Left ventricle myocardium inferior (tissue), 1 donor: ENCODE results near the gene MAPK8IP2. TPM values are rescaled to one million over a fixed set of nuclear protein-coding genes. Genes with fewer than 3 reads are reported as not detected.

Source experiments
- DNase-seq: peaks from one replicate; pipeline ENCODE4 v3.0.0-alpha.2; 2020
- H3K27ac ChIP-seq: fragments of 200-600 bp; replicated peaks from 2 replicates; pipeline ENCODE4 v1.8.0; 2021
- H3K27me3 ChIP-seq: fragments of 200-600 bp; 2 replicates; pipeline ENCODE4 v1.8.0; 2021; ENCODE audit warnings: low read depth
- H3K36me3 ChIP-seq: fragments of 200-600 bp; 2 replicates; pipeline ENCODE4 v1.8.0; 2021
- H3K4me1 ChIP-seq: fragments of 200-600 bp; 2 replicates; pipeline ENCODE4 v1.8.0; 2021
- H3K4me3 ChIP-seq: fragments of 200-600 bp; 2 replicates; pipeline ENCODE4 v1.8.0; 2021; ENCODE audit warnings: mild to moderate bottlenecking, moderate library complexity
- H3K9me3 ChIP-seq: fragments of 200-600 bp; replicated peaks from 2 replicates; pipeline ENCODE4 v1.8.0; 2021
- intact Hi-C: fragments of 100-400 bp; cut with micrococcal nuclease; formaldehyde crosslinking; loops from one replicate; pipeline ENCODE4 v1.11.0; 2022
- total RNA-seq: library from RNA; stranded (reverse); fragmentation: NEBNext Ultra II Directional; extraction: Animal tissue kit (Norgen Biotek cat#: 25700); gene quantifications from one replicate; pipeline ENCODE4 v1.2.1, GENCODE V29; 2021
- TF ChIP-seq, protein P1 (sequence below): fragments of 200-600 bp; IDR thresholded peaks from 2 replicates; pipeline ENCODE4 v1.8.0; 2021; ENCODE audit warnings: antibody characterized with exemption, mild to moderate bottlenecking, borderline replicate concordance
- donor health status: DM: no; HTN: yes; CAD: no; lungs with severe emphysema.

The MAPK8IP2 gene
- total RNA-seq, 1 donor from 2014 or later: 0.33 TPM

- peaks cover 52% of the 10 kb centered on the region for H3K36me3 ChIP-seq
- H3K27me3 ChIP-seq: no peaks in the 10 kb centered on the region
- no peaks in the 10 kb centered on the region for H3K9me3 ChIP-seq
- peaks cover 85% of the 10 kb centered on the region for H3K4me1 ChIP-seq
- peak overlapping the region; percentile 99 for H3K27ac ChIP-seq
- H3K4me3 ChIP-seq: peak overlapping the region; percentile 73
- intact Hi-C loops: no loop called here
- no peak for DNase-seq
- TF ChIP-seq, protein P1, sequence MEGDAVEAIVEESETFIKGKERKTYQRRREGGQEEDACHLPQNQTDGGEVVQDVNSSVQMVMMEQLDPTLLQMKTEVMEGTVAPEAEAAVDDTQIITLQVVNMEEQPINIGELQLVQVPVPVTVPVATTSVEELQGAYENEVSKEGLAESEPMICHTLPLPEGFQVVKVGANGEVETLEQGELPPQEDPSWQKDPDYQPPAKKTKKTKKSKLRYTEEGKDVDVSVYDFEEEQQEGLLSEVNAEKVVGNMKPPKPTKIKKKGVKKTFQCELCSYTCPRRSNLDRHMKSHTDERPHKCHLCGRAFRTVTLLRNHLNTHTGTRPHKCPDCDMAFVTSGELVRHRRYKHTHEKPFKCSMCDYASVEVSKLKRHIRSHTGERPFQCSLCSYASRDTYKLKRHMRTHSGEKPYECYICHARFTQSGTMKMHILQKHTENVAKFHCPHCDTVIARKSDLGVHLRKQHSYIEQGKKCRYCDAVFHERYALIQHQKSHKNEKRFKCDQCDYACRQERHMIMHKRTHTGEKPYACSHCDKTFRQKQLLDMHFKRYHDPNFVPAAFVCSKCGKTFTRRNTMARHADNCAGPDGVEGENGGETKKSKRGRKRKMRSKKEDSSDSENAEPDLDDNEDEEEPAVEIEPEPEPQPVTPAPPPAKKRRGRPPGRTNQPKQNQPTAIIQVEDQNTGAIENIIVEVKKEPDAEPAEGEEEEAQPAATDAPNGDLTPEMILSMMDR: no peak
These were observed 23.5 kb upstream of the MAPK8IP2 start for GRCh38 chr22:50576806-50577696.

DNA sequence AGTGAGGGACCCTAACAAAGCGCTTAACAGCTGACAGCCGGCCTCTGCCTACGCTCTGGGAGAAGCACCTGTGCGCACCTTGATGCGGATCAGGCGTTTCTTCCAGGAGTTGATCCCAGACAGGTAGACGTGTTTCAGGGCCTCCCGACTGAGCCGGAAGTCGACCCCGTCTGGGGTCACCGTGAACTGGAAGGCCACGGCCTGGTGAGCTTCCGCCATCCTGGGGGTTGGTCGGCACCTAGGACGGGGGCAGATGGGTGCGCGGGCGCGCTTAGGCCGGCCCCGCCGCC is 23.0 kb upstream of the MAPK8IP2 start:
- Histone ChIP-seq H3K4me1 (peaks cover 85% of the 10 kb centered on the region), H3K4me3 (peak overlapping the region; percentile 73), H3K27ac (peak overlapping the region; percentile 99), H3K36me3 (peaks cover 46% of the 10 kb centered on the region), H3K9me3 (no peaks in the 10 kb centered on the region), H3K27me3 (no peaks in the 10 kb centered on the region)
- intact Hi-C loops: no loop called here
- TF ChIP-seq, protein P1: no peak
- no peak for DNase-seq

- Histone ChIP-seq H3K4me1 (peaks cover 87% of the 10 kb centered on the region), H3K9me3 (no peaks in the 10 kb centered on the region), H3K27me3 (no peaks in the 10 kb centered on the region), H3K27ac (peak within 1 kb of the TSS; percentile 99), H3K36me3 (peaks cover 41% of the 10 kb centered on the region), H3K4me3 (peak within 1 kb of the TSS; percentile 73)
- TF ChIP-seq, protein P1: peak; percentile 45
- peak; percentile 70 for DNase-seq
- intact Hi-C loops: no loop called here
These were observed 22.4 kb upstream of the MAPK8IP2 start, which contains the start of gene CPT1B for GRCh38 chr22:50577987-50578775. CPT1B (minus strand) TSS chr22:50578427; CDS start chr22:50577915, 512 bp downstream.

DNA sequence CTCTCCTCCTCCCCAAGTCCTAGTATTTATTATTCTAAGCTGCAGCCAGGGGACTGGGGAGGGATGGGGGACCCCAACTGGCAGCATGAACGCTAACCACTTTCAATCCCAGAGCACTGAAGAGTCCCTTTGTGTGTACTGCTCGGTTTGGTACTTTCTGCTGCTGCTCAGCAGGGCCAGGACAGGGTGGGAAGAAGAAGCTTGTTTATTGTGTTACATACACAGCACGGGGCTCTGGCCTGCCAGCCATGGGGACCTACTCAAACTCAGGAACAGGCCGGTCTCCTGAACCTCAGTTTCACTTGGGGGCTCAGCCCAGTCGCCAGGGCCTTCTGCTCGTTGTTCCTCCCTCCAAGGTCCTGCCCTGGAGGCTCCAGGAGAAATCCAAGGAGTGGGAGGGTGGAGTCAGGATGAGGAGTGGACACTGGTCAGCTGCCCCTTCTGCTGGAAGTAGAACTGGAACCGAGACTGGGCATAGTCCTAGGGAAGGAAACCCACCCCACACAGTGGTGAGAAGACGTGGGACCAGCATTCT is 21.8 kb upstream of the MAPK8IP2 start:
- Histone ChIP-seq H3K4me3 (peak overlapping the region; percentile 73), H3K4me1 (peaks cover 87% of the 10 kb centered on the region), H3K9me3 (no peaks in the 10 kb centered on the region), H3K27ac (peak overlapping the region; percentile 99), H3K27me3 (no peaks in the 10 kb centered on the region), H3K36me3 (peaks cover 34% of the 10 kb centered on the region)
- no peak for DNase-seq
- TF ChIP-seq, protein P1: no peak
- intact Hi-C loops: no loop called here

DNA sequence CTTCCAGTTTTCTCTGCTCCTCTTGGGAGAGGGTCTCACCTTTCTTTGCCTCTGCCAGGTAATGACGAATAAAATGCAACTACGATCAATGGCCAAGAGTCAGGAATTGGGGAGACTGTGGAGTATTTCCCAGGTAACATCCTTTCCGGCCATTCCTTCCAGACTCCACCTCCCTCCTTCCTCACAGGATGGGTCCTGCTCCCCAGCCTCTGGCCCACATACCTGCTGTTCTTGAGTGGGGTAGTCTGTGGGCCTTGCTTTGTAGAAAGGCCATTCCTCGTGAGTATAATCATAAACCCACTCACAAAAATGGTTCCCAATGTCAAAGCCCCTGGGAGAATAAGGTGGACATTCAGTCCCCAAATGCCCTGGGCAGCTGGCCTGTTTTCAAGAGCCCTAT is 20.8 kb upstream of the MAPK8IP2 start:
- no peak overlapping the region for H3K4me3 ChIP-seq
- TF ChIP-seq, protein P1: no peak
- no peak for DNase-seq
- H3K4me1 ChIP-seq: peaks cover 80% of the 10 kb centered on the region
- peaks cover 27% of the 10 kb centered on the region for H3K36me3 ChIP-seq
- peak overlapping the region; percentile 99 for H3K27ac ChIP-seq
- no peaks in the 10 kb centered on the region for H3K9me3 ChIP-seq
- H3K27me3 ChIP-seq: no peaks in the 10 kb centered on the region
- intact Hi-C loops: no loop called here
